Measurements from ENCODE around the gene EIF4E1B.

DNA sequence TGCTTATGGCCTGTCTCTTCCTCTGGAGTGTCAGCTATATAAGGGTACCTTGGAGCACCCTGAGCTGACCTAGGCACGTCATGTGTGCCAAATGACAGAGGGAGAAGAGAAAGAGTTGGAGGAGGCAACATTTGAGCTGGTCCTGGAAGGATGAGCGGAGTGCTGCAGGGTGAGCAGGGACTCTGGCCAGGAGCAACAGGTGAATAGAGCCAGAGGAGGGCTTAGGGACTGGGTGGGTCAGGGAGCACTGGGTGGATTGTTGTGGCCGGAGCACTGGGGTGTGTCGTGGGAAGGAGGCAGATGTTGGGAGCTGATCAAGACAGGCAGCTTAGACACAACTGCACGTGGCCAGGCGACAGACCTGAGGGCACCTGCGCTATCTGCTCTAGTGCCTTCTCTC is 60.4 kb downstream of the EIF4E1B start:
- TF ChIP-seq, protein P1, sequence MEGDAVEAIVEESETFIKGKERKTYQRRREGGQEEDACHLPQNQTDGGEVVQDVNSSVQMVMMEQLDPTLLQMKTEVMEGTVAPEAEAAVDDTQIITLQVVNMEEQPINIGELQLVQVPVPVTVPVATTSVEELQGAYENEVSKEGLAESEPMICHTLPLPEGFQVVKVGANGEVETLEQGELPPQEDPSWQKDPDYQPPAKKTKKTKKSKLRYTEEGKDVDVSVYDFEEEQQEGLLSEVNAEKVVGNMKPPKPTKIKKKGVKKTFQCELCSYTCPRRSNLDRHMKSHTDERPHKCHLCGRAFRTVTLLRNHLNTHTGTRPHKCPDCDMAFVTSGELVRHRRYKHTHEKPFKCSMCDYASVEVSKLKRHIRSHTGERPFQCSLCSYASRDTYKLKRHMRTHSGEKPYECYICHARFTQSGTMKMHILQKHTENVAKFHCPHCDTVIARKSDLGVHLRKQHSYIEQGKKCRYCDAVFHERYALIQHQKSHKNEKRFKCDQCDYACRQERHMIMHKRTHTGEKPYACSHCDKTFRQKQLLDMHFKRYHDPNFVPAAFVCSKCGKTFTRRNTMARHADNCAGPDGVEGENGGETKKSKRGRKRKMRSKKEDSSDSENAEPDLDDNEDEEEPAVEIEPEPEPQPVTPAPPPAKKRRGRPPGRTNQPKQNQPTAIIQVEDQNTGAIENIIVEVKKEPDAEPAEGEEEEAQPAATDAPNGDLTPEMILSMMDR (IDR thresholded peaks at IDR 0.05): no peak
- TF ChIP-seq EZH2 (IDR thresholded peaks at IDR 0.05; ENCODE audit: borderline replicate concordance, insufficient read depth, low read depth, low read length, poor library complexity, severe bottlenecking): no peak
